NB4 (cell line): ENCODE results near the gene CAMTA1.

Experiments used
- POLR2A ChIP-seq: IDR thresholded peaks from 2 replicates; pipeline ENCODE4 v1.6.1; 2011; ENCODE audit warnings: mild to moderate bottlenecking; ENCODE audit not compliant: insufficient read length; ENCODE audit errors: extremely low read depth
- TF ChIP-seq, protein P1 (sequence below): IDR thresholded peaks from one replicate; pipeline ENCODE4 v1.5.1; 2012; ENCODE audit warnings: low read depth, low read length

DNA sequence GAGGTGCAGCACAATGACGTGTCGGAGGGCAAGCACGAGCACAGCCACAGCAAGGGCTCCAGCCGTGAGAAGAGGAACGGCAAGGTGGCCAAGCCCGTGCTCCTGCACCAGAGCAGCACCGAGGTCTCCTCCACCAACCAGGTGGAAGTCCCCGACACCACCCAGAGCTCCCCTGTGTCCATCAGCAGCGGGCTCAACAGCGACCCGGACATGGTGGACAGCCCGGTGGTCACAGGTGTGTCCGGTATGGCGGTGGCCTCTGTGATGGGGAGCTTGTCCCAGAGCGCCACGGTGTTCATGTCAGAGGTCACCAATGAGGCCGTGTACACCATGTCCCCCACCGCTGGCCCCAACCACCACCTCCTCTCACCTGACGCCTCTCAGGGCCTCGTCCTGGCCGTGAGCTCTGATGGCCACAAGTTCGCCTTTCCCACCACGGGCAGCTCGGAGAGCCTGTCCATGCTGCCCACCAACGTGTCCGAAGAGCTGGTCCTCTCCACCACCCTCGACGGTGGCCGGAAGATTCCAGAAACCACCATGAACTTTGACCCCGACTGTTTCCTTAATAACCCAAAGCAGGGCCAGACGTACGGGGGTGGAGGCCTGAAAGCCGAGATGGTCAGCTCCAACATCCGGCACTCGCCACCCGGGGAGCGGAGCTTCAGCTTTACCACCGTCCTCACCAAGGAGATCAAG, 878.3 kb downstream of the CAMTA1 start:
- TF ChIP-seq POLR2A: no peak
- TF ChIP-seq, protein P1, sequence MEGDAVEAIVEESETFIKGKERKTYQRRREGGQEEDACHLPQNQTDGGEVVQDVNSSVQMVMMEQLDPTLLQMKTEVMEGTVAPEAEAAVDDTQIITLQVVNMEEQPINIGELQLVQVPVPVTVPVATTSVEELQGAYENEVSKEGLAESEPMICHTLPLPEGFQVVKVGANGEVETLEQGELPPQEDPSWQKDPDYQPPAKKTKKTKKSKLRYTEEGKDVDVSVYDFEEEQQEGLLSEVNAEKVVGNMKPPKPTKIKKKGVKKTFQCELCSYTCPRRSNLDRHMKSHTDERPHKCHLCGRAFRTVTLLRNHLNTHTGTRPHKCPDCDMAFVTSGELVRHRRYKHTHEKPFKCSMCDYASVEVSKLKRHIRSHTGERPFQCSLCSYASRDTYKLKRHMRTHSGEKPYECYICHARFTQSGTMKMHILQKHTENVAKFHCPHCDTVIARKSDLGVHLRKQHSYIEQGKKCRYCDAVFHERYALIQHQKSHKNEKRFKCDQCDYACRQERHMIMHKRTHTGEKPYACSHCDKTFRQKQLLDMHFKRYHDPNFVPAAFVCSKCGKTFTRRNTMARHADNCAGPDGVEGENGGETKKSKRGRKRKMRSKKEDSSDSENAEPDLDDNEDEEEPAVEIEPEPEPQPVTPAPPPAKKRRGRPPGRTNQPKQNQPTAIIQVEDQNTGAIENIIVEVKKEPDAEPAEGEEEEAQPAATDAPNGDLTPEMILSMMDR: no peak
